ENCODE measurements around the gene COBL. TPM values are rescaled to one million over a fixed set of nuclear protein-coding genes. Genes with fewer than 3 reads are reported as not detected.

COBL gene
- total RNA-seq, 1 experiment from 2014 or later, result 8.6 TPM

DNA sequence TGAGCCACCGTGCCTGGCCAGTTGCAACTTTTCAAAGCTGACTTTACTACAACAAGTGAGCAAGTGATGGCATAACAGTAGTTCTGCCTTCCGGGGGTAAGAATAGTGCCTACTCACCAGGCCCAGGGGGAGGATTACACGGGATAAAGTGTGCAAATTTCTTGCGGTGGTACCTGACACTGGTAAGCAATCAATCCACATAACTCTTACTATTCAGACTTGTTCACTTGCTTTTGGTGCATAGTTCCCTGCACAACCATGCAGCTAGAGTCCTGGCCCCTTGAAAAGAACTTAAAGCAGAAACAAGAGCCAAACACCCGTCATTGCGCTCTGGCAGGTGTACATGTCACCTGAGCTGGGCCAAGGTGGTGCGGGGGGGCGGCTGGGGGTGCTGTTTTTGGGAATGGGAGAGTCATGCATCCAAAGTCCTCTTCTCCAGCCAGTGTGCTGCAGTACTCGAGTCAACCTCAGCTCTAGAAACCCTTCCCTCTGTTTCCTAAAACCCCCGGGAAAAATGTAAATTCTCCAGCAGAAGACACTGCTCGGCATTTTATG, 5.4 kb upstream of the COBL start:
- Histone ChIP-seq H3K9me3 (ENCODE audit: low read length) (no peaks in the 10 kb centered on the region), H3K9me2 (replicated peaks; ENCODE audit: low read length) (no peaks in the 10 kb centered on the region), H2AFZ (ENCODE audit: low read length) (no peak overlapping the region), H3K27me3 (ENCODE audit: low read length) (no peaks in the 10 kb centered on the region), H3K27ac (ENCODE audit: low read length) (no peak overlapping the region), H3K36me3 (ENCODE audit: low read depth, low read length) (no peaks in the 10 kb centered on the region), H3K9ac (ENCODE audit: low read length) (no peak overlapping the region), H3K79me2 (ENCODE audit: low read length) (no peaks in the 10 kb centered on the region), H3F3A (ENCODE audit: low read length, unreplicated experiment) (no peaks in the 10 kb centered on the region), H4K20me1 (ENCODE audit: low read length) (no peaks in the 10 kb centered on the region), H3K4me3 (ENCODE audit: low read length) (no peak overlapping the region), H3K4me2 (ENCODE audit: low read length) (no peak overlapping the region), H3K4me1 (ENCODE audit: insufficient read depth, low read length) (peaks cover 6% of the 10 kb centered on the region; the same call in 1 of the 2 replicates)
- BruUV-seq (replicated peaks), result no TSS peak
- intact Hi-C loops (cut with micrococcal nuclease), result no loop called here
- TF ChIP-seq EZH2phosphoT487 (IDR thresholded peaks at IDR 0.05; ENCODE audit: borderline replicate concordance, low read length) (no peak), EZH2 (IDR thresholded peaks at IDR 0.05; ENCODE audit: low read length, unreplicated experiment) (no peak)
- TF ChIP-seq, protein P1, sequence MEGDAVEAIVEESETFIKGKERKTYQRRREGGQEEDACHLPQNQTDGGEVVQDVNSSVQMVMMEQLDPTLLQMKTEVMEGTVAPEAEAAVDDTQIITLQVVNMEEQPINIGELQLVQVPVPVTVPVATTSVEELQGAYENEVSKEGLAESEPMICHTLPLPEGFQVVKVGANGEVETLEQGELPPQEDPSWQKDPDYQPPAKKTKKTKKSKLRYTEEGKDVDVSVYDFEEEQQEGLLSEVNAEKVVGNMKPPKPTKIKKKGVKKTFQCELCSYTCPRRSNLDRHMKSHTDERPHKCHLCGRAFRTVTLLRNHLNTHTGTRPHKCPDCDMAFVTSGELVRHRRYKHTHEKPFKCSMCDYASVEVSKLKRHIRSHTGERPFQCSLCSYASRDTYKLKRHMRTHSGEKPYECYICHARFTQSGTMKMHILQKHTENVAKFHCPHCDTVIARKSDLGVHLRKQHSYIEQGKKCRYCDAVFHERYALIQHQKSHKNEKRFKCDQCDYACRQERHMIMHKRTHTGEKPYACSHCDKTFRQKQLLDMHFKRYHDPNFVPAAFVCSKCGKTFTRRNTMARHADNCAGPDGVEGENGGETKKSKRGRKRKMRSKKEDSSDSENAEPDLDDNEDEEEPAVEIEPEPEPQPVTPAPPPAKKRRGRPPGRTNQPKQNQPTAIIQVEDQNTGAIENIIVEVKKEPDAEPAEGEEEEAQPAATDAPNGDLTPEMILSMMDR (conservative IDR thresholded peaks at IDR 0.05; ENCODE audit: low read depth, low read length), result no peak
- POLR2A ChIA-PET (ENCODE audit: unreplicated experiment), result no interaction called here
- CTCF ChIA-PET, result no interaction called here
- no peak for ATAC-seq
- DNase-seq, result no peak

DNA sequence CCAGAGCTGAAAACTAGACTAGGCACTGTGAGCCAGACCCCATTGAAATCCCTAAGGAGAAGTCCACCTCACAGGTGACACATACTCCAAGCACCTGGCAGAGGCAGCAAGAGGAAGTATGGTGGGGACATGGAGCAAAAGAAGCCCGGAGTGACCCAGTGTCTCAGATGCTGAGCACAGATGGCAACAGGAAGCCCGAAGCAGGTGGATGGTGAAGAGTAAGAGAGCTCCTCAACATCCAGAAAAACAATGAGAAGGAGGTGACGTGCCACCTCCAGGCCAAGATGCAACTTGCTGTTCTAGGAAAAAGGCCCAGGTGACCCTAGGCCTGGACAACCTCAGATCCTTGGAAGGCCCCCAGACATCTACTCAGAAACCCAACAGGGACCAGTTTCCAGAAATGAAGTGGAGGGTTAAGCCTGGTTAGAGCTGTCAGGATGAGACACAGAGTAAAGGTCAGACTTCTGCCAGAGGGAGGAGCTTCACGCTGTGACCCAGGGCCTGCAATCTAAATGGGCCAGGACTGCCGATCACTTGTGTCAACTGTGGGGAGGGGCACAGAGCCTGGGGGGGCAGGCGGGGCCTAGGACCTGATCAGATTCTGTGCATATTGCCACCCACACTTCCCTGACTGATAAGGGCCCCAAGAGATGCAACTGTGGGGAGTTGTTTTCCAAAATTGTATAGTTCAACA, 2.4 kb upstream of the COBL start:
- no peak for ATAC-seq
- no peak overlapping the region for H2AFZ ChIP-seq (ENCODE audit: low read length)
- no peak overlapping the region for H3K4me2 ChIP-seq (ENCODE audit: low read length)

More for the DNA sequence above, 2.4 kb upstream of the COBL start:
- H3K79me2 ChIP-seq (ENCODE audit: low read length), result peaks cover 22% of the 10 kb centered on the region
- no peaks in the 10 kb centered on the region for H3K36me3 ChIP-seq (ENCODE audit: low read depth, low read length)
- no peak for DNase-seq
- ChIA-PET POLR2A (ENCODE audit: unreplicated experiment) (no interaction called here), CTCF (no interaction called here)
- no peaks in the 10 kb centered on the region for H3K9me3 ChIP-seq (ENCODE audit: low read length)
- H3K27me3 ChIP-seq (ENCODE audit: low read length), result no peaks in the 10 kb centered on the region
- intact Hi-C loops (cut with micrococcal nuclease), result loop anchor here (5.0 kb wide), 1 partner anchor 57 kb away; no protein-coding TSS in a partner anchor
- no peak overlapping the region for H3K9ac ChIP-seq (ENCODE audit: low read length)
- H3K4me3 ChIP-seq (ENCODE audit: low read length), result no peak overlapping the region
- peaks cover 18% of the 10 kb centered on the region for H3K4me1 ChIP-seq (ENCODE audit: insufficient read depth, low read length)
- no peak overlapping the region for H3K27ac ChIP-seq (ENCODE audit: low read length)
- TF ChIP-seq EZH2 (IDR thresholded peaks at IDR 0.05; ENCODE audit: low read length, unreplicated experiment) (no peak), EZH2phosphoT487 (IDR thresholded peaks at IDR 0.05; ENCODE audit: borderline replicate concordance, low read length) (no peak)
- TF ChIP-seq, protein P1 (conservative IDR thresholded peaks at IDR 0.05; ENCODE audit: low read depth, low read length), result no peak
- no peaks in the 10 kb centered on the region for H3K9me2 ChIP-seq (replicated peaks; ENCODE audit: low read length)
- H3F3A ChIP-seq (ENCODE audit: low read length, unreplicated experiment), result no peaks in the 10 kb centered on the region
- no TSS peak for BruUV-seq (replicated peaks)
- H4K20me1 ChIP-seq (ENCODE audit: low read length), result no peaks in the 10 kb centered on the region

Measured in PC-3 (cell line).